Esophagus muscularis mucosa (tissue), 3 donors: ENCODE data around the gene PIP4K2A.

Experiments used
- CTCF ChIP-seq, 3 experiments: fragments of 200-600 bp in 2 of 3; fragments of 450-650 bp in 1 of 3; sonication (generic) in 2 of 3; IDR thresholded peaks; one replicate each; pipeline ENCODE4 v1.5.1; 2017 to 2019; ENCODE audit warnings: antibody characterized with exemption in 3 of 3, mild to moderate bottlenecking in 2 of 3, moderate library complexity in 1 of 3
- POLR2A ChIP-seq: fragments of 450-650 bp; IDR thresholded peaks from one replicate; pipeline ENCODE4 v1.6.1; 2017; ENCODE audit warnings: antibody characterized with exemption, moderate library complexity, mild to moderate bottlenecking, low read depth
- POLR2AphosphoS5 ChIP-seq, 2 donors: sonication (generic); formaldehyde crosslinking; IDR thresholded peaks; one replicate each; pipeline ENCODE4 v1.6.1; 2017; ENCODE audit warnings: antibody characterized with exemption in 2 of 2

GRCh38 chr10:22673785-22674572, 40.4 kb downstream of the PIP4K2A start:
- TF ChIP-seq CTCF (IDR thresholded peaks at IDR 0.05) = no peak
- no peak for TF ChIP-seq POLR2A
- TF ChIP-seq POLR2AphosphoS5 (IDR thresholded peaks at IDR 0.05) = no peak
